HG02623 (cell line): ENCODE data around the gene IGF1.

Source experiments
- ATAC-seq: cut with Tn5 transposase; IDR thresholded peaks from one replicate; pipeline ENCODE4 v1.9.1; 2021; ENCODE audit warnings: moderate library complexity; ENCODE audit not compliant: unreplicated experiment

IGF1 gene

DNA sequence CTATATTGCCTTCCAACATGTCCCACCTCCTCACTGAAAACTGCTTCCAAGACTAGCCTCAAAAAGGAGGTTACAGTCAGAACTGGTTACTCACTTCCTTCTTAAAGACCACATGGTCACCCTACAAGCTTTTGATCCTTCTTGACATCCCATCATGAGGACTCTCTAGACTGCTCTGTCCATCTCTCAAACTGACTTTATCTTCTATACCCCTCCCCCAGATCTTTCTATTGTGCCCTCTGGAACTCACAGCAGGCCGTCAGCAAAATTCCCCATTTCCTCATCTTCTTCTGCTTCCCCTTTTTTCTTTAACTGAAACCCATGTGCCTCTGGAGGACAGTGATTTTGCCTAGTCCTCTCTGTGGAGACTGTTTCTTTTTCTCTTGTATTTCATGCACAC is 18.1 kb upstream of the IGF1 start:
- no peak for ATAC-seq

DNA sequence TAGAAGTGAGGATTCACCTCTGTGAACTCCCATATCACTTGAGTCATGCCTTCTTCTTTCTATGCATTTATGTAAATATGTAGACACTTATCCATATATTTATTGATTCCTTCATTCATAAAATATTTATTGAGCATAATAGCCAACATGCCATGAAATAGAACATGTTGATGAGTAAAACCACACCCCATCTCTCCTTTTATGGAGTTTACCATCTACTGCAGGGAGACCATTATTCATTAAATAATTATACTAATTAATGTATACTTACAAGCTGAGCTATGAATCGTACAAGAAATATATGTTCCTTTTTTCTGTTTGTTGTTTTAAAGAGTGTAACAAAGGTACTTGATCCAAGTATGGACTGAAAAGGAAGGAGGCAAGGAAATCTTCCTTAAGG is 17.4 kb upstream of the IGF1 start:
- no peak for ATAC-seq

DNA sequence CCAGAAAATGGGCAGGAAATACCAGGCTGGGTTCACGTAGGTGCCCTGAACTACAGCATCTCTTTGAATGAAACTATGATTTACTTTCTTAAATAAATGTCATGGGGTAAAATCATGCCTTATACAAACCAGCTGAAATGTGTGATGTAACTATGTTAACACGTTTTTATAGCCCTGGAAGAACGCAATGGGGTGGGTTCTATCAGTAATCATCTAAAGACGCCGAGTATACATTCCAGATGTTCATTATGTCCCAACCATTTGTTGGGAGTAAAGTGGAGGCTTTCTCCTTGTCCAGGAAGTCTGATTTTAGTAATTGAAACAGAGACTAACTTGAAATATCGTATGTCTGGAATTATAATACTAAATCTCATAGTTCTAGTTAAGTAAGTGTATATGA is 16.2 kb upstream of the IGF1 start:
- ATAC-seq = no peak

DNA sequence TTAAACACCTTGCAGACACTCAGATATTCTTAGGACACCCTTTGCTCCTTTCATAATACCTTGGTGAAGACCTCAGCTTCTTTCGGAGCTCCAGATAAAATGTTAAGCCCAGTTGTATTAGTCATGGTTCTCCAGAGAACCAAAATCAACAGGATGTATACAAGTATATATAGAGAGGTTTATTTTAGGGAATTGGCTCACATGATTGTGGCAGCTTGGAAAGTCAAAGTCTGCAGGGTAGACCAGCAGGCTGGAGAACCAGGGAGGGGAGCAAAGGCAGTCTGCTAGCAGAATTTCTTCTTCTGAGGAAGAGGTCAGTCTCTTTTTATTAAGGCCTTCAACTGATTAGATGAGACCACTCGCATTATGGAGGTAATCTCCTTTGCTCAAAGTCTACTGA is 6.9 kb upstream of the IGF1 start:
- no peak for ATAC-seq

DNA sequence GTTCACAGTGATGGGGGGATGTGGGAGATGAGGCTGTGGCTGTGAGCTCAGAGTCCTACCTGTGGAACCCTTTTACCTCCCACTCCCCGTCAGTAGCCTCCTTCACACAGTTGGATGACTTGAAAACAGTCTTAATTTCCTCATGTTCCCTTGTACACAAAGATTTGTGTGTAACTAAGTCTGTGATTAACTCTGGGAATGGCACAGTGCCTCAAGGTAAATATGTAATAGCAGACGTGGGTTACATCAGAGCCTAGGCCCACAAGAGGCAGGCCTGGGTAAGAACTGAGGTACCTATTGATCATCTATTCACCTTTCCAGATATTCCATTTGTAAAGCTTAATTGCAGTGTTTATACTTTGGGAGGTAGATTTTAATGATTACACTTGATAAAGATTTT is 5.8 kb upstream of the IGF1 start:
- no peak for ATAC-seq

DNA sequence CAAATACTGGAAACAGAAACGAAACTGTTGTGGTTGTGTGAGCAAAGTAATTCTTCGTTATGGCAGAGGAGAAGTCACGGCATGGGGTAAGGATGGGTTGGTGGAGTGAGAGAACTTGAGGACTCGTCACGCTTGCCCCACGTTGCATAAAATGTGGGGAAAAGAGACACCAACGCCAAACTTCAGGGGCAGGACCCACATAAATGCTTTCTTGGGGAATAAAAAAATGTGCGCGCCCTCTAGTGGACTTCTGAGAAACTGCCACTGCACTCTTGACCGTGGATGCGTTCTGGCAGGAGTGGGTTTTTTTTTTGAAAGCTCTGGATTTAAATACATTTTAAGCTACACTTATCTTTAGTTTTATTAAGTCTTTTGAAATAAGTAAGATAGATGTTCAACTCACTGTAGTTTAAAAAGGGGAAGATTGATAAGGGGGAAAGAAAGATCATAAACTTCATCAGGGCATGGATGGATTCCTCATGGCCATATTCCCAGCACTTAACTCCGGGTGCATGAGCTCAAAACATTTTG is 4.1 kb upstream of the IGF1 start:
- peak; percentile 40 for ATAC-seq

DNA sequence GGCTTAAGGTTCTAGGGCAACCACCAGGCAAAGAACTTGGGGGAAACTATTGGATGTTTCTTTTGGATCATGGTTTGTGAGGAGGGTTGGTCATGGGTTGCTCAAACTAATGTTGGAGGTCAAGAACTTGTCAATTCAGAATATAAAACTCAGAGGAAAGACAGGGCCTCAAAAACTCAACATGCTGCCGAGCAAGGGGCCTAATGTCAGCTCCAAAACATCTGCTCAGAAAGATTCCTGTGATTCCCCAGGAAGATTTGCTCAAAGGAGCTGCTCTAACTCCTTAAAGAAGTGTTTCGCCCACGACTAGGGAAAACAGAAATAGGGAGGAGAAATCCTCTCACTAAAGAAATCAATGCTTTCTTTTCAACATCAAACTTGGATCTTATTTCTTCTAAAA is 3.7 kb upstream of the IGF1 start:
- ATAC-seq = peak; percentile 7

DNA sequence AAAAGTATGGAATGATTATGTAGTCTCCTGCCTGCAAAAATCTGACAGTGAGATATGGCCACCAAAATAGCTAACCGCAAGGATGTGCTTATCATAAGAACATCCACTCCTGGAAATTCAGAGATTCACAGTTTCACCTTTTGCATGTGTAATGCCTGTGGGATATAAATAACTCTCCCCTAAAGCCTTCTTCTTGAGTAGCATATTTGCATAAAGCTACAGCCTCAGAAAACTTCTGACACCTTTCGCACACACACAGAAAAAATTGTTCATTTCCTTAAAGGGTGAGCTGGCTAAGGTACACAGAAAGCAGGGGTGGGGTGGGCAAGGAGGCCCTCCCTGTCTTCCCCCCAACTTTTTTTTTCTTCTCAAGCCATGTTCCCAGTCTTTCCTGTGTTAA is 3.1 kb upstream of the IGF1 start:
- peak; percentile 53 for ATAC-seq

DNA sequence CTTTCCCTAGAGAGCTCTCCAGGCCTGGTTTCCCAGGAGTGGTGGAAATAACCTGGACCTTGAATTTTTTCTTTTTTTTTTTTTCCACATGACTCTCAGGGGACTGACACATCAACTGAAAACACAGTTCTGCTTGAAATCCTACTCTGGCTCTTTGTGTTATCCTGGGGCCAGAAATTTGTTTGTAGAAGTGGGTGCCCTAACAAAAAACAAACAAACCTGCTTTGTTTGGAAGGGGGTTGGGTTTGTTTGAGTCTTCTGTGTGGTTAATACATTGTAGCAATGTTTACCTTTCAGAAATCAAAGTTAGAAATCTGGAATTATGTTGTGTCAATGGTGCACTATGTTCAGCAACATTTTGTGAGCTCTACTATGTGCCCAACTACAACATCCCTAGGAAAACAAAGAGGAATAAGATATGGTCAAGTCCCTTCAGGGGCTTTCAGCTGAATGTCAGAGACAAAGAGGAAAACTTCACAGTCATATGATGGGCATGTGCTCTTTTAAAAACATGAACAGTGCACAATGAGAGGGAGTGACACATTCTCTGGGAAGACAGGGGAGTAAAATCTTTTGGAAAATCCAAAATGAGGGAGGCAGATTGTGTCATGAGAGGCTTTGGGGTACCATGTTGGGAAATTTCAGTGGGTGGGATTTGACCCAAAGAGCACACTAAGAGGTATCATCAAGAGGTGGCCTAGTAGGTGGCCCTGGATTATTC is 1.5 kb upstream of the IGF1 start:
- no peak for ATAC-seq

DNA sequence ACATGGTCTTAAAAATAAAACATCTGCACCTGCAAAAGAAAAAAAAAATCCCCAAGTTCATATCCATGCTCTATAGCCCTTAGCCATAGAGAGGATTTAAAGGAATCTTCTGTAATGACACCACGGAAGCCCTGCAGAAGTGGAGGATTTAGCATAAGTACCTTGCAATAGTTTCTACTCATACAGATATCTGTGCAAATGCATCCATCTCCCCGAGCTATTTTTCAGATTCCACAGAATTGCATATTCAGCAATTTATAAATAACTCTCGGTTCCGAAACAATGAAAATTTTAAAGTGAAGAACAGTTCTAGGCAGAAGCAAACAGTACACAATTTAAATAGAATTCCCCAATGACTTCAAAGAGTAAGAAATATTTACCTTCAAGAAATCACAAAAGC is 424 bp downstream of the IGF1 start:
- ATAC-seq = no peak

DNA sequence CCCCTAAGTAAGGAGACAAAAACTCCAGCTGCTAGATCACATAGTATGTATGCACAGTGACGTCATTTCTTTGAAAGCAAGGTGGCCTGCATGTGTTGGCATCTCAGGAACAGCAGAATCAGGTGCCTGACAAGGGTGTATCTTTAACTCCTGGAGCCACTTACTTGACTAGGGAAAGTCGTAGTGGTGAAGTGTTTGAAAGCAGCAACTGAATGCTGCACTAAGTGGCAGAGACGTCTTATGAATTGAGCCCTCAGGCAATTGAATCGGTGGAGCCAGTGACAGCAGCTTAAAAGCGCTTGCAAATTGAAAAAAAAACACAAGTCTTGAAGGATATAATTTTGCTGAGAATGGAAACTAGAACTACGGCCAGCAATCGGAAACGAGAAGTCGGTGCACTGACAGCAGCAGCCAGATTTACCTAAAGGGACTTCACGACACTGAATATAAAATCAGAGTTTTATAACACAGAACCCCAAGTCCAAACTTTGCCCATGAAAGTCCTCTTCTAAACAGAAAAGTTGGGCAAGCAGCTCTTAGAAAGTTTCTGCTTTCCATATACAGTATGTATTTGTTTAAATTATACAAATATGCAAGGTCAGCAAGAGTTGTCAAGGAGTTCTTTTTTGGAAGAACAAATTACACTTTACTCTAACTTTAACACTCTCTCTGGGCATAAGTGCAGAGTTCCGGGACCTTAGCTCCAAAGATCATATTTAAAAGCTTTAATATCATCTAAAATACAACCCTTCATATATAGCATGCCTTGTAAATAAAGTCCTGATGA is 1.1 kb downstream of the IGF1 start:
- ATAC-seq = peak; percentile 14

DNA sequence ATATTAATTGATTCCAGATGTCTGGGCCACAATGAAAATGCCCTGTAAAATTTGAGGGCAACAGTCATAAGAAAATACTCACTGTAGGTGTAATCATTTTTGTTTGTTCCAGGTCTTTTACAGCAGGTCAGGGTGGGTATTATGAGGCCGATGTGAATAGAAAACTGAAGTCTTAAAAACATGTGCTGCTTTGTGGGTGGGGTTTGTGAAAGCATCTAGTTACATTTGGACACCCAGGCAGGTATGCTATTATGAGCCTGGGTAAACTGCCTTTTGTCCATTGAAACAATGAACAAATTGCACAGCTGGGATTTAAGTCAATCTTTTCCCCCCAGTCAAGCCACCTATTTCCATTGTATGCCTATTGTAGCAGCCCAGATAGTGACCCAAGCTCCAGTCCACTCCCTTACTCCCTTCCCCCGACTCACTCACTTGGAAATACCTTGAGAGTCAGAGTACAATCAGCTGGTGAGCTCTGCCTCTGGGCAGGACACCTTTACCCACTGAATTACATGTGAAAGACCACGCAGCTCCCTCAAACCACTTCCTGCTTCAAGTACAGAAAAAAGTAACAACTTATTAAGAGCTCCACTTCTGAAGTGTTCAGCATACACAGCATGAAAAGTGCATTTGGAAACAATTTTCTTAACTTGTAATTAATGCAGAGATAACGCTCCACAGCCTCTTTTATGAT is 1.8 kb downstream of the IGF1 start:
- peak; percentile 52 for ATAC-seq

DNA sequence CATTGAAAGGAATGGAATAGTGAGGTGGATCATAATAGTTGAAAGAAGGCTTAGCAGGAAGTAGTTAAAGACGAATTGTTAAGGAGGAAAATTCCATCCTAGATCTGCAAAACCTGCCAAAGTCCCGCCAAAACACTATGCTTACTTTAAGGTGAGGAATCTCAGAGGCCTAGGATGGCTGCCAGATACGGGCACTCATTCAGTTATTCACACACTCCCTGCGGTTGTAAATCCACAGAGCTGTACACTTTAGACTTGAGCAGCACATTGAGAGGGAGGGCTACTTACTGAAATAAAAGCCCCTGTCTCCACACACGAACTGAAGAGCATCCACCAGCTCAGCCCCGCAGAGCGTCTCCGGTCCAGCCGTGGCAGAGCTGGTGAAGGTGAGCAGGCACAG is 5.0 kb downstream of the IGF1 start:
- no peak for ATAC-seq

DNA sequence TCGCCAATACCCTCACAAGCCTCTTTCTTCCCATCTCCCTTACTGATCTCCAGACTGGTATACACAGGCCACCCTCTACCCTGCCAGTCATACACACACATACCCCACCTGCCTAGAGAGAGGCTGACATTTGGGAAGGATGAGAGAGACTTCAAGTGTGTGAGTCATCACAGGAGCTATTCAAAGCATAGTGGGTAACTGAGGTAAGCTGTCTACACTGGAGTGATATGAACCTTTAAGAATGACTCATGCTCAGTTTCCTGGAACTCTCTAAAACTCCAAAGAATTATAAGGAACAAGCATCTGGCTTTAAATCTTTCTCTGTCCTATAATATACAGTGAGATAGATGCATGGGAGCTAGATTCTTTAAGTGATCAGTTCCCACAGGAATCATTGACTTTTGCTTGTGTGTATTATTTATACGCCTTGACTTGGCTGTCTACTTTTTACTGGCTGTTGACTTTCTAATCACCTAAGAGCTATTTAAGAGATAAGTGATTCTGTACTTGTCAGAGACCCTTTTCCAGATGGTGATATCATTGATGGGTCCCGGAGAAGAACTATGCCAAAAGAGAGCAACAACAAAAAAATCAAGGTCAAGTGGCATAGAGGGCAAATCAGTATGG is 5.8 kb downstream of the IGF1 start:
- no peak for ATAC-seq

DNA sequence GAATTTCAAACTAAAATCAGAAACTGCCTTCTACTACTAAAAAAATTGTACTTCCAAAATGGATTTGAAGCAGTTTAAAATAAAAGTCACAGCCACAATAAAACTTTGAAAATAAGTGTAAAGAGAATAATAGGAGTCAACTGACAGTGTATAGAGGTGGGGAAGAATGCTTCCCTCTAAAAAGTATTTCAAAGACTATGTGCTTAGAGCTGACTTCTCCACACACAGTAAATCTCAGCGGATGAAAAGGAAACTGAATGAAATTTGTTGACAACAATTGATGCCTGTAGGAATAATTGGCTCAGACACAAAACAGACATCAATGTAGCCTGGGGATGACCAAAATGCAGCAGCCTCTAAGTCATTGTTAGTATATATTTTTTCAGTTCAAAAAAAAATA is 7.9 kb downstream of the IGF1 start:
- ATAC-seq = no peak

DNA sequence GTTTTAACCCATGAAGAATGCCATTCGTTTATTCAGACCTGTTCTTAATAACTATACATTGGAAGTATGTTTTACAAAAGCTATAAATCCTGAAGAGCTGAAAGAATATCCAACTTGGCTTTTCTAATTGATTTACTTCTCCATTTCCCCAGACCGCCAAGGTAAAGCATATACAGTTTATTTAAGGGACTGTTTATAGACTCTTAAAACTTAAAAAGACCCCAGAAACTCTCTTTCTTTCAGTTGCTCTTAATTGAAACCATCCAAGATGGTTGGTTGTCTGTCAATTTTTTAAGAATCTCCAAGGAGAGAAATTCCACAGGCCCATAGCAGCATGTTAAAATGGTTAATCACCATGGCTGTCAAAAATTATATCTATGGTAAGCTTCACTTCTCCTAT is 8.8 kb downstream of the IGF1 start:
- ATAC-seq = no peak

DNA sequence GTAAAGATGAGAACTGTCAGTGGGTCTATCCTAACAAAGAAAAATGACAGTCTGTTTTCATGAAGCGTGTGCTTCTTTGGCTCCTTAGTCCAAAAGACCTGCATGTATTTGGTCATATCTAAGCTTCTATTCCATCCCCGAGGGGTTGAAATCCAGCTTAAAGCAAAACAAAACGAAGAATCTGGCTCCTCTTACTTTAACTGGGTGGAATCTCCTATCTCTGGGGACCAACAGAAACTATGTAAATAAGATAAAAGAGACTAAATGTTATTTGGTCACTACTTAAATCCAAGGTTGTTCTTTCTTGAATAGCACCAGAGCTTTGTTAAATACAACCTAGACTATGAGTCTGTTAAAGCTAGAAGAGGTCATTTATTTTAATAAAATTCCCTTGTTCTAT is 9.4 kb downstream of the IGF1 start:
- no peak for ATAC-seq

DNA sequence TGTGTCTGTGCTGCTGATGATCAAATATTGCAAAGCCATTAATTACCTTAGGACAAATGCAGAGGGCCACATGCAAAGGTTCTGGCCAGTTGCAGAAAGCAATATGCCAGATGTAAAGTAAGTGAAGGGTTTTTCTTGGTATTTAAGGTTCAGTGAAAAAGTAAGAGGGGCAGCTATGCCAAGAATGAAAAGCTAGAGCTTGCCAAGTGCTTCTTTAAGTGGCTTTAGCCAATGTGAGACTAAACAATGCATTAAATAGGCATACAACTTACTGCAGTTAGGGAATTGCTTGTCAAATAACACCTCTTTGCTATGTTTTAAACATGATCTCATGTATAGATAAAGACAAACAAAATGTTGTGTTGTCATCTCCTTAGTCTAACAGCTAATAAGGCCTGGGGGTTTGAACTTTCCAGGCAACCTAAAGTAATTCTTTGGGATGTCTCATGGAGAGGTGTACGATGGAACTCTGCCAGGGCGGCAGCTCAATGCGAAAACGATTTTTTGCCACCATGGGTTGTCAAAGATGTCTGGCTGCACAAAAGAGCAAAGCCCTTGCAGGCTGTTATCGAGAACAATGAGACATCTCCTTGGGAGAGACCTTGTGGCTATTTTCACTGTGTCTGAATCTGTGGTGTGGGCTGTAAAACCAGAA is 12.0 kb downstream of the IGF1 start:
- no peak for ATAC-seq

DNA sequence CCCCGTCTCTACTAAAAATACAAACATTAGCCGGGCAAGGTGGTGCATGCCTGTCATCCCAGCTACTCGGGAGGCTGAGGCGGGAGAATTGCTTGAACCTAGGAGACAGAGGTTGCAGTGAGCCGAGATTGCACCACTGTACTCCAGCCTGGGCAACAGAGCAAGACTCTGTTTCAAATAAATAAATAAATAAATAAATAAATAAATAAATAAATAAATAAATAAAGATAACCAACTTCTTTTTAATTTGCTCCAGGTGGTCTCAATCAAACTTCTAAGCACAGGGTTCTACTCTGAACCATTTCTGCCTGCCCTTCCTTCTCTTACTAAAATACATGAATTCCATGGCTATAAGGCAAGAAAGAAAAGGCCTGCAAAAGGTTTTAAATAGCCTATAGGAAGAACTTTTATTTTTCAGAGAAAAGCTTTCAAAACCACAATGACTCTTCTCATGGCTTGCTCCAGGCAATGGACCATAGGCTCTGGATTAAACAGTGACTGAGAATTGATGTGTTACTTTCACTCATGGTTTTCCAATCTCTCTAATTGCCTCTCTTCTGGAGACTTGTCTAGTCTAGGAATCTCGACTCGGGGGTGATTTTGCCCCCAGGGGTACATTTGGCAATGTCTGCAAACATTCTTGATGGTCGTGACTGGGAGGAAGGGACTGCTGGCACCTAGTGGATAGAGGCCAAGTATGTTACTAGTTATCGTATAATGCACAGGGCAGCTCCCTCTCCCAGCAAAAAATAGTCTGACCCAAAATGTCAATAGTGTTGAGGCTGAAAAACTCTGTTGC is 14.4 kb downstream of the IGF1 start:
- no peak for ATAC-seq

DNA sequence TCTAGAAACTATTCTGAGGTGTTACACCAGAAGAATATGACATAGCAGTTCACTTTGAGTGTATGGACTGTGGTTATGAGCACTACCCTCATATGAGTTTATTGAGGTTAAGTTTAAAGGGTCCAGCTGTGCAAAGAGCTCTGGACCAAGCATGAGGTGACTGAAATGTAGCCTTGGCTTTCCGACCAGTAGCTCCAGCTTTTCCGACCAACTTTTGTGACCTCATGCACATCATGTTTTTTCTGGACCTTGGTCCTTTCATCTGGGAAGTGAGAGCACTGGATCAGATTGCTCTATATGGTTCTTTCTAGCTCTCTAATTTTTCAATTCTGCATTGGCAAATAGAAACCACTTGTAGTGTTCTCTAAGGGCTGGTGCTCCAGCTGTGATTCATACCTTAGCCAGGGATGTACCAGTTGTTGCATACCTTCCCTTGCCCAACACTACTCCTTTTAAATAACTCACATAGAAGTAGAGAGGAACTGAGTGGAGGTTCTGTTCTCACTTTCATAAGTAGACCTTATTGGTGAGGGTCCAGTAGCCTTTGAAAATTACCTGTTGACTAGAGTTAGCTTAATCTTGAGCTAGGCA is 16.6 kb downstream of the IGF1 start:
- no peak for ATAC-seq
